Measurements from ENCODE around the gene SIGLECL1.
"Not testable (repeated sequence)": the region's sequence is repeated elsewhere in the genome, so short reads cannot be mapped to it uniquely, and the experiment has no call there.

SIGLECL1 gene

DNA sequence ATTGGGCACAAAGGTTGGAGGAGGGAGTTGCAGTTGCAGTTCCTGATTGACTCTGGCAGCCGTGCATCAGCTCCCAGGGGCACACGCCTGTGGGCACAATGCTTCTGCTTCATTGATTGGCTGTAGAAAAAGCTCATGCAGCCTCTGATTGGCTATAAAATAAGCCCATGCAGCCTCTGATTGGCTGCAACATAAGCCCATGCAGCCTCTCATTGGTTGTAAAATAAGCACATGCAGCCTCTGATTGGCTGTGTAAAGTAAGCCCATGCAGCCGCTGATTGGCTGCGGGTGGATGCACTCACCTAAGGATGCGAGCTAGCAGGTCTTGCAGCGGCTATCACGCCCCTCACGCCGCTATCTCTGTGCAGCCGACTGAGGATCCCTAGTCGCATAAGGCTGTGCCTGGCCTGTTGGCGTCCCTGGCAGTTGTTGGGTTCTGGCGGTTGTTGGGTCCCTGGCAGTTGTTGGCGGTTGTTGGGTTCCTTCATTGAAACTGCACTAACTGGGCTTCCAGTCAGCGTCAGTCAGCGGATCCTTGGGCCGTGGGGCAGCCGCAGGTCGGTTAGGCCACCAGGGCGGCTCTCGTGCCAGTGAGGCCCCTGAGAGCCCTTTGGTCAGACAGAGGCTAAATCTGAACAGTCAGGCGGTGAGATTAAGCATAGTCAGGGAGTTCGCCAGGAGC lies at the start of gene SIGLECL1:
SIGLECL1 (plus strand) TSS at position 295 of the 682 bp plus-strand sequence. CDS start 12,993 bp downstream, outside the sequence.
- no peak for DNase-seq

DNA sequence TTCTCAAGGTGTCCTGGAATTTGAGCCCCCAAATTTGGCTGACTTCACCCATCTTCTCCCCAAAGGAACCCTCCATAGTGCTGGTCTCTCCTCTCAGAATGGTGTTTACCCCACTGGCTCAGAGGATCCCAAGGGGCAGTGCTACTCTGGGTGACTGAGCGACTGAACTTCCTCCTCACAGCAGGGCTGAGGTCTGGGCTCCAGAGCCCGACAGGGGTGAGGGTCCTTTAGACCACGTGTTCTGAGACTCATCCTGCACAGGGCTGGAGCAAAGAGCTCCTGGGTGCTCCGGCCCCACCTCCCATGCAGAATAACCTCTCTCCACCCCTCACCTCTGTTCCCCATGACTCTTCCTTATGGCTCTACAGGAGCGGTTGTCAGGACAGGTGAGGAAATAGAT lies 49.2 kb upstream of the SIGLECL1 start:
- DNase-seq: no peak

DNA sequence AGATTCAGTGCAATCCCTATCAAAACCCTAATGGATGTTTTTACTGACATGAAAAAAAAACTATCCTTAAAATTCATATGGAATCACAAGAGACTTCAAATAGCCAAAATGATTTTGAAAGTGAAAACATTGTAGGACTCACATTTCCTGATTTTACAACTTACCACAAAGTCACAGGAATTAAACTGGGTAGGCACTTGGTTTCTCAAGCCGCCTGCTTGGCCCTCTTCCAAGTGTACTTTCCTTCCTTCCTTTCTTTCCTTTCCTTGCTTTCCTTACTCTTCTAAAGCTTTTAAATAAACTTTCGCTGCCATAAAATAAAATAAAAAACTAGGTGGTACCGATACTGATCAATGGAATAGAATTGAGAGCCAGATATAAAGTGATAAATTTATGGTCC lies 47.0 kb upstream of the SIGLECL1 start:
- DNase-seq: no peak

DNA sequence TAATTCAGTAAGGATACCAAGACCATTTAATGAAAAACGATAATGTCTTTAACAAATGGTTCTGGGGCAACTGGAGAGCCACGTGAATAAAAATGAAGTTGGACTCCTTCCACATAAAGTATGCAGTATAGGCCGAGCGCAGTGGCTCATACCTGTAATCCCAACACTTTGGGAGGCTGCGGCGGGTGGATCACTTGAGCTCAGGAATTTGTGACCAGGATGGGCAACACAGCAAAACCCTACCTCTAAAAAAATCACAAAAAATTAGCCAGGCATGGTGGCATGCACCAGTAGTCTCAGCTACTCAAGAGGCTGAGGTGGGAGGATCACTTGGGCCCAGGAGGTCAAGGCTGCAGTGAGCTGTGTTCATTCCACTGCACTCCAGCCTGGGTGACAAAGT lies 46.6 kb upstream of the SIGLECL1 start:
- DNase-seq: no peak

DNA sequence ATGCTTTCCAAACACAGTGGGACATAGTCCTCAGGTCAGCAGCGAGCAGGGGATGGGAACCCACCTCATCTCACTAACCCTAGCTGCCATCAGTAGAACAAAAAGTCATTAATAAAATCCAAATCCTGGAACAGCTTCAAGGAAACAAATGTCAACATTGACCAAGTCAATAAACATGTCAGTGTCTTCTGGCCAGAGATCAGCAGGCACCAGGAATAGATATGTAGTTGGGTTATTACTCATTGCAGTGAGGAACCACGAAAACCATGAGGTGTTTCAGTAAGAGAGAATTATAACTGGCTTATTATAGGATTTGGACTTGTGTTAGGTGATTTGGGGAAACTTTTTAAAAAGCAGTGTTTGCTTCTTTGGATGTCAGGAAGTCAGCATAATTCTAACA lies 43.1 kb upstream of the SIGLECL1 start:
- DNase-seq: no peak

DNA sequence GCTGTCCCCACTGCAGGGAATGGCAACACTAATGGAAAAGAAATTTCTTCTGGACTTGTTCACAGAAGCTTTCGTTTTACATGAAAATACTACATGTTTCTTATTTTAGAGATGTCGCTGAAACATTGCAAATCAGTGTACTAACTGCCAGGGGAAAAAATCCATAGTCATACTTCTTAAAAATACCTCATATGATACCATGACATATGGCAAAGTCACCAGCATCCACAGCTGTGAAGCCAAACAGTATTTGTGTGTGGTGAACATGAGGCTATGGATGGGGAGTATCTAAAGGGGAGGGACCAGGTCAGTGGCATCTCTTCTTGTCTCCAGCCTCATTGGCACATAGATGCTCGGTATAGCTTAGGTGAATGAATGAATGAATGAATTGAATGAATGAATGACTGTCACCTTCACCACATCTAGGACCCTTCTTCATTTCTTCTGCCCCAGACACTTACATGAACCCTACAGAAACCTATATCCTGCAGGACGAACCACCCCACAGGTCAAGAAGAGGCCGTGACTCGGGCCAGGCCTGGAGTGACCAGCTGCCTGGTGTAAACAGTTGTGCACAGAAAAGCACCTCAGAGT lies 40.6 kb upstream of the SIGLECL1 start:
- DNase-seq: no peak

DNA sequence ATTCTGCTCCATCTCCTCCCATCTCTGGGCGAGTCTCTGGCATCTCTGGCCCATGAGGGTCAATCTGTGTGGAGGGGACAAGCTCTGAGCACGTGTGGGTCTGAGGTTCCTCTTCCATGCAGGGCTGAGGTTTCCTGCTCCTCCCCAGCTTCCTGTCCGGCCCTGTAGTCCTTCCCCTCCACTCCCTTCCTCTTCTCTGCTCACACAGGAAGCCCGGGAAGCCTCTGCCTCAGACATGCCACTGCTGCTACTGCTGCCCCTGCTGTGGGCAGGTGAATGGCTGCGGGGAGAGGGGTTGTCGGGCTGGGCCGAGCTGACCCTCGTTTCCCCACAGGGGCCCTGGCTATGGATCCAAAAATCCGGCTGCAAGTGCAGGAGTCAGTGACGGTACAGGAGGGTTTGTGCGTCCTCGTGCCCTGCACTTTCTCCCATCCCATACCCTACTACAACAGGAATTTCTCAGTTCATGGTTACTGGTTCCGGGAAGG lies 40.0 kb upstream of the SIGLECL1 start:
- not testable (repeated sequence) for DNase-seq

DNA sequence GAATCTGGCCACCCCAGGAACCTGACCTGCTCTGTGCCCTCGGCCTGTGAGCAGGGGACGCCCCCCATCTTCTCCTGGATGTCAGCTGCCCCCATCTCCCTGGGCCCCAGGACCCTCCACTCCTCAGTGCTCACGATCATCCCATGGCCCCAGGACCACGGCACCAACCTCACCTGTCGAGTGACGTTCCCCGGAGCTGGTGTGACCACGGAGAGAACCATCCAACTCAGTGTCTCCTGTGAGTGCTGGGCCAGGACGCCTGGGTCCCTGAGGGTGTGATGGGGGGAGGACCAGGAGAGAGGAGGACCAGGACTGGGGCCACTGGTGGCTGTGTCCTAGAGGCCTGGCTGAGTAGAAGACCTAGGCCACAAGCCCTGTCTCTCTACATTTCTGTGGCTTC lies 39.0 kb upstream of the SIGLECL1 start:
- DNase-seq: no peak

DNA sequence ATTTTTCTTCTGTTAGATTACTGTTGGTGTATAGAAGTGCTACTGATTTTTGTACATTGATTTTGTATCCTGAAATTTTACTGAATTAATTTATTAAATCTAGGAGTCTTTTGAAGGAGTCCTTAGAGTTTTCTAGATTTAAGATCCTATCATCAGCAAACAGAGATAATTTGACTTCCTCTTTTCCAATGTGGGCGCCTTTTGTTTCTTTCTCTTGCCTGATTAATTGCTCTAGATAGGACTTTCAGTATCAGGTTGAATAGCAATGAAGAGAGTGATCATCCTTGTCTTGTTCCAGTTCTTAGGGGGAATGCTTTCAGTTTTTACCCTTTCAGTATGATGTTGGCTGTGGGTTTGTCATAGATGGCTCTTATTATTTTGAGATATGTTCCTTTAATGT lies 31.6 kb upstream of the SIGLECL1 start:
- DNase-seq: no peak

DNA sequence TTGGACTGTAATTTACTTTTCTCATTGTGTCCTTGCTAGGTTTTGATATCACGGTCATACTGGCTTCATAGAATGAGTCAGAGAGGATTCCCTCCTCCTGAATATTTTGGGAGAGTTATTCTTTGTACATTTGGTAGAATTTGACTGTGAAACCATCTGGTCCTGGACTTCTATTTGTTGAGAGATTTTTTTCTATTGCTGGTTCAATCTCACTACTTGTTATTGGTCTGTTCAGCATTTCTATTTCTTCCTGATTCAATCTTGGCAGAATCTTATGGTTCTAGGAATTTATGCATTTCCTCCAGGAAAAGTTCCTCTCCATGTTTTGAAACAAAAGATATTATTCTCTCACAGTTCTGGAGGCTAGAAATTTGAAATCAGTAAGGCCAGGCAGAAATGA lies 30.9 kb upstream of the SIGLECL1 start:
- no peak for DNase-seq

DNA sequence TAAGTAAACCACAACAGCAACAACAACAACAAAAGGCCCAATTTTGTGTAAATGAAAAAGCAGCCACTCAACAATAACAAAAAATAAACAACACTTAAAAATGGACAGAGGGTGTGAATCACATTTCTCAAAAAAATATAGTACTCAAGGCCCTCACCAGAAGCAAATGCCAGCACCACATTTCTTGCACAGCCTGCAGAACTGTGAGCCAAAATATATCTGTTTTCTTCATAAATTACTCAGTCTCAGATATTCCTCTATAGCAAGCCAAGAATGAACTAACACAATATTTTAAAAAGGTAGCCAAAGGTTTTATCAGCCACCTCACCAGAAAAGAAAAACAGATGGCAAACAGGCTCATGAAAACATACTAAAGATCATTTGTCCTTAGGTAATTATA lies 29.9 kb upstream of the SIGLECL1 start:
- no peak for DNase-seq

DNA sequence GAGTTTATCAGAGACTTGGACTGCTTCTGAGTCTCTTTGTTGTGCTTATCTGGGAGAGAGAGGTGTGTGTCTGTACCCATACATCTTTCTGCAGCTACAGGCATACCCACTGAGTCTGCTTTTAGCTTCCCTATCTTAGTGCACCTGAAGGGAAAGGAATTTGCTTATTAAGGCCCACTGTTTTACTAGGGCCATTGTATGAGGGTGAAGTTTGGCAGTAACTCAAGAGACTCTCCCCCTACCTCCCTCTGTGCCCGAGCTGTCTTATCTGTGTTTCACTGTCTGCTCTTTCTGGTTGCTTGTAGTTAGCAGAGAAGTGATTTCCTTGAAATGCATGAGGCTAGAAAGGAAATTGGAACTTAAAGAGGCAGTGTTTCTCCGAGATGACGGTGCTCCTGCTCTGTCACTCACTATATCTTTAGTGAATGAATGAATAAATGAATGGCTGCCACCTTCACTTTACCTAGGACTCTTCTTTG lies 26.7 kb upstream of the SIGLECL1 start:
- DNase-seq: no peak

DNA sequence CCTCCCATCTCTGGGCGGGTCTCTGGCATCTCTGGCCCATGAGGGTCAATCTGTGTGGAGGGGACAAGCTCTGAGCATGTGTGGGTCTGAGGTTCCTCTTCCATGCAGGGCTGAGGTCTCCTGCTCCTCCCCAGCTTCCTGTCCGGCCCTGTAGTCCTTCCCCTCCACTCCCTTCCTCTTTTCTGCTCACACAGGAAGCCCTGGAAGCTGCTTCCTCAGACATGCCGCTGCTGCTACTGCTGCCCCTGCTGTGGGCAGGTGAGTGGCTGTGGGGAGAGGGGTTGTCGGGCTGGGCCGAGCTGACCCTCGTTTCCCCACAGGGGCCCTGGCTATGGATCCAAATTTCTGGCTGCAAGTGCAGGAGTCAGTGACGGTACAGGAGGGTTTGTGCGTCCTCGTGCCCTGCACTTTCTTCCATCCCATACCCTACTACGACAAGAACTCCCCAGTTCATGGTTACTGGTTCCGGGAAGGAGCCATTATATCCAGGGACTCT lies 25.9 kb upstream of the SIGLECL1 start, which contains the start of gene CD33:
CD33 (plus strand) TSS at position 183 of the 496 bp plus-strand sequence; CDS start at position 222, 39 bp downstream.
- not testable (repeated sequence) for DNase-seq

DNA sequence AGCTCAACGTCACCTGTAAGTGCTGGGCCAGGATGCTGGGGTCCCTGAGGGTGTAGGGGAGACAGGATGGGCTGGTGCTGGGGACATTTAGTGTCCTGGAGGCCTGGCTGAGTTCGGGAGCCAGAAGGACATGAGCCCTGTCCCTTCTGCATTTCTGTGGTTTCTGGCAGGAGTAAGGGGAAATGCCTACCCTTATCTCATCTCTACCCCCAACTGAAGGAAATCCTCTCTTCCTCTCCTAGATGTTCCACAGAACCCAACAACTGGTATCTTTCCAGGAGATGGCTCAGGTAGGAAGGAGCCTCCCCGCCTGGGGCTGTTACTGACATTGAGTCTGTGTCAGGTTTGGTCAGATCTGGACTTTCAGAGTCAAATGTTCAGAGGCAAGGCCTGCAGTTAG lies 24.8 kb upstream of the SIGLECL1 start:
- no peak for DNase-seq

DNA sequence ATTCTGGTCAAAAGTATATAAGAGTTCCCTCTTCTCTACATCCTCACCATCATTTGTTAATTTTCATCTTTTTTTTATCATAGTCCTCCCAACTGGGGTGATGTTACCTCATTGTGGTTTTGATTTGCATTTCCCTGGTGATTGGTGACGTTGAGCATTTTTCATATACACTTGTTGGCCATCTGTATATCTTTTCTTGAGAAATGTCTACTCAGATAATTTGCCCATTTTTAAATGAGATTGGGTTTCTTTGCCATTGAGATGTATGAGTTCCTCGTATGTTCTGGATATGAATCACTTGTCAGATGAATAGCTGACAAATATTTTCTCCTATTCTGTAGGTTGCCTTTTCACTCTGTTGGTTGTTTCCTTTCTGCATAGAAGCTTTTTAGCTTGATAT lies 23.6 kb upstream of the SIGLECL1 start:
- no peak for DNase-seq

DNA sequence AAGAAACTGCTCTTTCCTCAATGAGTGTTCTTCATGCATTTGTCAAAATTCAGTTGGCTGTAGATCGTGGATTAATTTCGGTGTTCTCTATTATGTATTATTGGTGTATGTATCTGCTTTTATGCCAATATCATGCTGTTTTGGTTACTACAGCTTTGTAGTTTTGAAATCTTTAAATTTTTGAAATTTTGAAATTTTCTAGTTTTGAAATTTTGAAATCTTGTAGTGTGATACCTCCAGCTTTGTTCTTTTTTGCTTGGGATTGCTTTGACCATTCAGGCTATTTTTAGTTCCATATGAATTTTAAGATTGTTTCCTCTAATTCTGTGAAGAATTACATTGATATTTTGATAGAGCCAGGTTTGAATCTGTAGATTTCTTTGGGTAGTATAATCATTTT lies 22.9 kb upstream of the SIGLECL1 start:
- DNase-seq: no peak

DNA sequence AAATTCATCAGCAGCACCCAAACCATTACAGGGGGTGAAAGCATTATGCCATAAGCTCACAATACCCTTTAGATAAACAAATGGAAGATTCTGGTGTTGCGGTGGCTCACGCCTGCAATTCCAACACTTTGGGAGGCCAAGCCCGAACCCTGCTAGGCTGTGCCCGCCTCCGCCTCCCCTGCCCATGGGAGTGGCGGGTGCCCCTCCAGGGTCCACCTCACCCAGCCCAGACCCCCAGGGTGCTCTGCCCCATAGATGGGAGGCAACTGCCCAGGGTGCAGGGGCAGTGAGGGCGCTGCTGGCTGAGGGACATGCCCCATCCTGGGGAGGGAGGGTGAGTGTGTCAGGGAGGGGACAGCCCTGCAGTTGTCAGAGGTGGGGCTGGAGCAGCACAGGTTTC lies 10.0 kb upstream of the SIGLECL1 start:
- DNase-seq: no peak

DNA sequence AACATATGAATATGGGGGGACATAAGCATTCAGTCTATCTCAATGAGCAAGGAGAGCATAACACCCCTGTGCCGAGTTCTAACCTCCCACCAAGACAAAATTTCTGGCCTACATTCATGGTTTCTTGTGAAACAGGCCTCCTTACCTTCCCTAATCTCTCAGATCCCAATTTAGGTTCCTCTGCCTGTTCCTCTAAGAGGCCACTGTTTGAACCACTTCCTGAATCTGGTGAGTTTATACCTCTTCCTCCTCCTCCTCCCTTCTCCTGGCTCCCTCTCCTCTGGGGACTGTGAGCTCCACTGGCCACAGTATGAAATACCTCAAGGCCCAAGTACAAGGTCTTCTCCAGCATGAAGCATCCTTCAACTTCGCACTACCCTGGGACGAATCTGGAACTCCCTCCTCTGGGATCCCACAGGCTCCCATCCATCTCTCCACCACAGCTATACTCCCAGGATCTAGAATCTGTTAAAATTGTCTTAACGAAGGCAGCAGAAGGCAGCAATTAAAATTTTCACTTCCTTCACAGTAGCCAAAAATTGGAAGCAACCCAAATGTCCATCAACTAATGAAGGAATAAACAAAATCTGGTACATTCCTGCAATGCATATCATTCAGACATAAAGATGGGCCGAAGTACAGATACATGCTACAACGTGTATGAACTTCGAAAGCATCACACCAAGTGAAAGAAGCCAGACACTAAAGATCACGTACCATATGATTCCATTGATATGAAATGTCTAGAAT lies 7.8 kb upstream of the SIGLECL1 start:
- DNase-seq: no peak

DNA sequence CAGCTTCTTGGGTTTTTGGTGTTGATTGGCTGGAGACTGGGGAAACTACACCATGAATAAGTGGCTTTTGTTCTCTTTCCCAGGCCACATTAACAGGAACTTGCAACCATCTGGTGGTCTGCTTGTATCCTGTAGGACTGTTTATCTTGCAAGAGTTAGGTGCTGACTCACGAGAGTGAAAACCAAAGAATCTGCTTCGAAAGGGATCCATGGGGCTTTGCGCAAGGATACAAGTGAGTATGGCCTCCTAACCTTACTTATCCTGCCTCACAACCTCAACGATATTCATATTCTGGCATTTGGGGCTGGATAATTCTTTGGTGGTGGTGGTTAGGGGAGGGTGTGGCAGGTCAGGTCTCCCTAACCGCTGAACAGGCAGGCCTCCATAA lies 4.7 kb upstream of the SIGLECL1 start:
- DNase-seq: no peak

DNA sequence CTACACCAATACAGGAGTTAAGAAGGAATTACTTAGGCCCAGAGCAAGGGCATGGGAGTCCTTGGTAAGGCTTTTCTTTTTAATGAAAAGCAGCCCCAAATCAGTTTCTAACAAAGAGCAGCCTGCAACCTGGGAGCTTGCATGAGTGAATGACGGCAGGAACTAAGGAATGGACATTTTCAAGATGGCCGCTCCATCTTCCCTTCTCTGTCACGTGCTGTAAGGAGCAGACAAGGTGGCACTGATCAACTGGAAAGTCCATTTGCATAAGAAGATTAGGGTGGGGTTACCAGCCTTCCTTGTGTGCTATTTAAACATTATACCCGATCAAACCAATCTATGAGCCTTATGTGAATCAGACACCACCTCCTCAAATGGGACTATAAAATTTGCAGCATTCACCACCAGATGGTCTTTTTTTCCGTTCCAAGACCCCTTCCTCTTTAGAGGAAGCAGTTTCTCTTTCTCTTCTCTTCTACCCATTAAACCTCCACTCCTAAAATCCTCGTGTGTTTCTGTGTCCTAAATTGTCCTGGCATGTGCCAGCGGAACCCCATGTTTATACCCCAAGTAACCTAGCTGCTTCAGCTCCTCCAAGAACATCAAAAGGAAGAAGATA lies 2.8 kb upstream of the SIGLECL1 start:
- DNase-seq: peak; percentile 7

DNA sequence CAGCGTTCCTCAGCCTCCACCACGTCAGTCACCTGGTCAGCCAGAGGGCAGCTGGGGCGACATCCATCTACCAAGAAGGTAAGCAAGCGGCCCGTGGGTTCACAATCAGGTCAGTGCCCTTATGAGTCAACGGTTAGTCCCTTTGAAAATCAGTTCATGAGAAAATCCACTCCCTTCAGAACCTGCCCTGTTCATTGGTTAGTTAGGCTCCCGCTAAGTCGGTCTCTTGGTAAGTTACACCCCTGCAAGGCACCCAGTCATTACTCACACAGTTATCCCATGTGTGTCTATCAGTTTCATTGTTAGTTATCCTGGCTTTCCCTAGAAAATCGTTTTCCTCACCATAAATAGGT lies 564 bp downstream of the SIGLECL1 start:
- no peak for DNase-seq

DNA sequence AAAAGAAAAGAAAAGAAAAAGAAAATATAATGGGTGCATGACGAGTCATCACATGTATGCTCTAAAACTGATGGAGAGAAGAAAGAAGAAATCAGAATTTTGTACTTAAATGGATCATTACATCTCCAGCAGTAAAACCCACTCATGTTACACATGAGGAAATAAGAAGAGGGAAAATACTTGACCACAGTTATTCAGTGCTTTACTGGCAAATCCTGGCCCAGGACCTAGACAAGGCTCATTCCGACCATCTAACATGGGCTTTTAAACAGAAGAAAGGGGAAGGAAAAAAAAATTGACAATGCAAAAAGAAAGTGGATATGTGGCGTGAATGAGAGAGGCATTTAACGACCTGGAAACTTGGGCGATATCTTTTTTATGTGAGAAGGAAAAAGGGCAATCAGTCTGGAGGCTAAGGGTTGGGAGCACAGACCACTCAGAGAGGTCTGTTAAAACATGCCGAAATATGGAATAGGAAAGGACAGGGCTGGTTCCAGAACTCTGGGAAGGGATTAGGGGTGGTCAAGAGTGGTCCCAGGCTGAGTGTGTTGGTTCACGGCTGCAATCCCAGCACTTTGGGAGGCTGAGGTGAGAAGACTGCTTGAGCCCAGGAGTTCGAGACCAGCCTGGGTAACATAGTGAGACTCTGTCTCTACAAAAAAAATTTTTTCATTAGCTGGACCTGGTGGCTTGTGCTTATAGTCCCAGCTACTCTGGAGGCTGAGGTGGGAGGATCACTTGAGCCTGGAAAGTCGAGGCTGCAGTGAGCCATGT lies 1.6 kb downstream of the SIGLECL1 start:
- DNase-seq: no peak

Measured in NCI-H82 (cell line).